ENCODE measurements around the gene MS4A6A.

DNA sequence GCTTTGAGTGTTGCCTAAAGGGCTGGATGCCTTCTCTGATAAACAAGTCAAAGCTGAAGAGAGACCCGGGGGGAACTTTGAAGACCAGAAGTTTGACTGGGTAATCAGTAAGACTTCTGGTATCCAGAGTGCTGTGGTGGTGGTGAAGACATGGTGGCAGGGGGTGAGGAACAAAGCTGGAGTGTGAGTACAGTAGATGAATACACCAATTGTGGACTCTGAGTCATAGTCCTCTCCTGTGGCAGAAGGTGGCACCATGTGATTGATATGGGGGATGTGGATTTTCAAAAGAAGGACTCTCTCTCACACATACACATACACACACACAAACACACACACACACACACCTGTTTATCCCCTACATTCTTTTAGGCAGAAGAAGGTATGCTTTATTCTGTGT is 12.3 kb downstream of the MS4A6A start:
- TF ChIP-seq NFIC (IDR thresholded peaks at IDR 0.05) (no peak), SMARCE1 (IDR thresholded peaks at IDR 0.05) (no peak), ZNF24 (IDR thresholded peaks at IDR 0.05) (no peak)

All from K562 (cell line).